ENCODE data around the gene DPH2.

DPH2 gene

DNA sequence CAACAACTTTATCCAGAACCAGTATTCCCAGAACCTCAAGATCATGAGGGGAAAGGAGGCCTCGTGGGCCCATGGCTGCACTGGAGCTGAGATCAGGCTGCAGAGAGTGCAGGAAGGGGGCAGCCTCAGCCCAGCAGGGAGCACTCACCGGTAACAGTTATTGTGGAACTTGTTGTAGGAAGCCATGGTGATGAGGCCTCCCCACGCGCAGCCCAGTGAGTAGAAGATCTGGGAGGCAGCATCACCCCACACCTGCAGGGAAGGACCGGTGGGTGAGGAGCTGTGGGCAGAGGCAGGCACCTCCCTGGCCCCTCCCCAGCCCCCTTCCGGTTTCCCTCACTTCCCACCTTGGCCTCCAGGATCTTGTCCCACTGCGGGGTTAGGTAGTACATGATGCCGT lies 32.4 kb downstream of the DPH2 start:
- TF ChIP-seq GATA2 (IDR thresholded peaks at IDR 0.05; ENCODE audit: low read depth, low read length) (no peak), GATA3 (IDR thresholded peaks at IDR 0.05; ENCODE audit: low read depth, low read length) (no peak)

DNA sequence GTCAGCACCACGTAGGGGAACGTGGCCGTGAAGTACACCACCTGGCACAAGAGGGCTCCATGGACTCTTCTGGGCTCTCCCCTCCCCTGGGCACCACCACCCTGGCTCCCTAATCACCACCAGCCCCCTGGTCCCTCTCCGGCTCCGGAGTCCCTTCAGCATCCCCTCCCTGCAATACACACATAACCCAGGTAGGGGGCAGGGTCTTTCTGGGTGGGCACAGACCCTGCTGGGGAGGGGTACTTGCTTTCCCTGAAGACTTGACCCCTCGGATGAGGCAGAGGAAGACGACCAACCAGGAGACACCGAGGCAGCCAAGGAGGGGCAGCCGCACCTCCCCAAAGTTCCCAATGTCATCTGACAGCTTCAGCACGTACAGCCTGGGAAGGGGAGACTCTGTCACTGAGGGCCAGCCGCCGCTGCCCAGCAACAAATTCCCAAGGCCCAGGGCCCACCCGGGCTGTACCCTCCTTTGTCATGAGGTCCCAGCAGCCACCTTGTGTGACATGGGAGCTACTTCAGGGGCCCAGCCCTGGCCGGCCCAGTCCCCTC lies 32.9 kb downstream of the DPH2 start:
- TF ChIP-seq GATA2 (IDR thresholded peaks at IDR 0.05; ENCODE audit: low read depth, low read length) (no peak), GATA3 (IDR thresholded peaks at IDR 0.05; ENCODE audit: low read depth, low read length) (no peak)

- TF ChIP-seq GATA2 (IDR thresholded peaks at IDR 0.05; ENCODE audit: low read depth, low read length) (no peak), GATA3 (IDR thresholded peaks at IDR 0.05; ENCODE audit: low read depth, low read length) (no peak)
Observed at GRCh38 chr1:44008259-44008658, 38.4 kb downstream of the DPH2 start.

DNA sequence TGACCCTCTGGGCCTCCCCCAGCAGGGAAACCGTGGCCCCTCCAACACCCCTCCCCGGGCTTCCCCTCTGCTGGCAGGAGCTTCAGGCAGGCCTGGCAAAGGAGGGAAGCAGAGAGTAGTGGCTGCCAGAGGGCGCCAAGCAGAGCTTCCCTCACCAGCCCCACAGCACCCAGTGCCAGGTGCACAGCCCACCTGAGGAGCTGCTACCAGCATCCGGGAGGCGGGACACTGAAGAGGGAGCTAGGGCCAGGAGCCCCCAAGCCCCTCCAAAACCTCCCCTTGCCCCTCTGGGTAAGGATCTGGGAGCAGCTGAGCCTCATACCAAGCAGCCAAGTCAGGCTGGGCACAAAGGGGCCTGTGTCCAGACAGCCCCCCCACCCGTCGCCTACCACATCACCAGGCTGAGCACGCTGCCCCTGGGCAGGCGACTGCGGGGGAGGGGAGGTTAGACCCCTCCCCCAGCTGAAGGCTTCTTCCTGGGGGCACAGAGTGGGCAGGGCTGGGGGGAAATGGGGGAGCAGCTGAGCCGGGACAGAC lies 41.2 kb downstream of the DPH2 start:
- TF ChIP-seq GATA3 (IDR thresholded peaks at IDR 0.05; ENCODE audit: low read depth, low read length) (no peak), GATA2 (IDR thresholded peaks at IDR 0.05; ENCODE audit: low read depth, low read length) (no peak)

DNA sequence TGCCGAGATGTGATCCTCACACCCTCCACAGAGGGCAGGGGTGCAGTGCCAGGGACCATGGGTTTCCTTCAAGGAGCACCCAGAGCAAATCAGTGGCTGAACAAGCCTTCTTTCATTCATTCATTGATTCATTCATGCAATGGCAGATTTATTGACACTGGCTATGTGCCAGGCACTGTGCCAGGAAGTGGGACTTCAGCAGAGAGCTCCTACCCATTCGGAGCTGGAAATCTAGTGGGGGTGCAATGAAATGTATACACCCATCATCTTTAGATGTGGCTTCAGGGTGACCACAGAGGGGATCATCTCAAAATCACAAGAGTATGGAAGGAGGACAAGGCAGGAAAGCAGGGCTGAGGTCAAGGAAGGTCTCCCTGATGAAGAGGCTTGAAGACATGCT lies 42.6 kb downstream of the DPH2 start:
- no peak for TF ChIP-seq GATA3 (IDR thresholded peaks at IDR 0.05; ENCODE audit: low read depth, low read length)
- TF ChIP-seq GATA2 (IDR thresholded peaks at IDR 0.05; ENCODE audit: low read depth, low read length) = no peak

DNA sequence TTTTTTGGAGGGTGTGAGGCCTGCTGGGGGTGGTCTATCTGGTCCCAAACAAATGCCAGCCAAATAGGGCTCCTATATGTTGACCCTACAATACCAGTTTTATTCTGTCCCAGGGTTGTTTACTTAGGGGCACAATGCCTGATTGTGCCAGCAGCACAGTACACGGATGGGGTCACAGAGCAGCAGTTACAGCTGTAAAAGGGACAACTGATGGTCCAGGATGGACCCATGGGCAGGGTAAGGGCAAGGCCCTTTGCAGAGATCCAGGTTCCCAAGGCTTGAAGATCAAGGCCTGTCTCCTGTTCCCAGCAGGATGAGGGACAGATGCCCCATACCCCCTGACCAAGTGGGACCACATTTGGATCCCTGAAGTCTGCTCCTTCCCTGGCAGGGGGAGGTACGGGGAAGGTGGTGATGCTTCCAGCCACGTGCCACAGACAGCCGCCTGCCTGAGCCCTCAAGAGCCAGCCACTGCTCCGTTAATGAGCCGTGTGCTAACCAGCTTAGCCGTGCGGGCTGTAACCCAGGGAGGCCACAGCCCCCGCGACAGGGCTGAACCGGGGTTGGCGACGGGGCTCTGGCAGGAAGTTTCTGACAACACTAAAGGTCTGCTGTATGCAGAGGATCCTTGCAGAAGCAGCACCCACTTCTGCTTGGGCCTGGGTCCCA lies 43.3 kb downstream of the DPH2 start:
- TF ChIP-seq GATA3 (IDR thresholded peaks at IDR 0.05; ENCODE audit: low read depth, low read length) (no peak), GATA2 (IDR thresholded peaks at IDR 0.05; ENCODE audit: low read depth, low read length) (no peak)

DNA sequence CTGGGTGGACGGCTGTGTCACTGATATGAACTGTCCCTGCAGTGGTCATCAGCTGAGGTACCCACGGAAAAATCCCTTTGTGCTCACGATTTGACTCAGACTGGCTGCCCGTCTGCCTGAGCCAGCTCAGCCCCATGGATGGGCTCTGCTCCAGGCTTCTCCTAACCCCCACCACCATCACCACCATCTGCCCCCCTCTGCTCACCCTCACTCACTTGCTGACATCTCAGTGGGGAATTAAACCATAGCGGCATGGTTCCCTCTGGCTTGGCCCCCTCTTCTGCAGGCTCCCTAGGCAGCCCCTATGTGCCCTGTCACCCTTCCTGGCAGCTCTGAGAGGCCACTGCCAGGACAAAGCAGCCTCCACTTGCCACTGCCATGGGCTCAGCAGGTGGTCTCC lies 44.1 kb downstream of the DPH2 start:
- no peak for TF ChIP-seq GATA3 (IDR thresholded peaks at IDR 0.05; ENCODE audit: low read depth, low read length)
- TF ChIP-seq GATA2 (IDR thresholded peaks at IDR 0.05; ENCODE audit: low read depth, low read length) = no peak

DNA sequence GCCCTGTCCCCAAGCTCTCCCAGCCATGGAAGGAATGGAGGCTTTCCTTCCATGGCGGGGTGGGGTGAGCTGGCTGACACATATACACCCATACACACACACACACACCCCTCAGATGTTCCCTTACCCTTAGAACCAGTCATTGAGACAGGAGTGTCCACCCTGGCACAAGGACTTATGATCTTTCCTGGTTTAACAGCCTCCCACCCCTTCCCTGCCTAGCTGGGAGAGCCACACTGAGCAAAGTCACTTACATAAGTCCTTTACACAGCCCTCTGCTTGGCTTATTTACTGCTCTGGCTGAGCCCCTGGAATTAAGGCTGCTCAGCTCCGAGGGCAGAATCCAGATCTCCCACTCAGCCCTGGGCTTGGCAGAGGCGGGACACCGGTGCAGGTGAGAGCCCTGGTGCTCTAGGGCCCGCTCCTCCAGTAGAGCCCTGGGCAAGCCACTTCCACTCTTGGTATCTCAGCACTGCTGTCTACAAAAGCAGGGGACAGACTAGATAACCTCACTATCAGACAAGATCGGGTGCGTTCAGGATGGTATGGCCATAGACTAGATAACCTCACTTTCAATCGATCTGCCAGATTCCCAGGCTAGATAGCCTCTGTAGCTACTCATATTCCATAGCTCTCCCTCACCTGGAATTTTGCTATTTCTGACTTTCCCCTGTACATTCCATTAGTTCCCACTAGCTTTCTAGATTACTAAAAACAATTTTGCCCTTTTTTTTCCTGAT lies 44.7 kb downstream of the DPH2 start:
- no peak for TF ChIP-seq GATA2 (IDR thresholded peaks at IDR 0.05; ENCODE audit: low read depth, low read length)
- TF ChIP-seq GATA3 (IDR thresholded peaks at IDR 0.05; ENCODE audit: low read depth, low read length) = no peak

- TF ChIP-seq GATA3 (IDR thresholded peaks at IDR 0.05; ENCODE audit: low read depth, low read length) (no peak), GATA2 (IDR thresholded peaks at IDR 0.05; ENCODE audit: low read depth, low read length) (no peak)
Observed at GRCh38 chr1:44015206-44015605, 45.4 kb downstream of the DPH2 start.

DNA sequence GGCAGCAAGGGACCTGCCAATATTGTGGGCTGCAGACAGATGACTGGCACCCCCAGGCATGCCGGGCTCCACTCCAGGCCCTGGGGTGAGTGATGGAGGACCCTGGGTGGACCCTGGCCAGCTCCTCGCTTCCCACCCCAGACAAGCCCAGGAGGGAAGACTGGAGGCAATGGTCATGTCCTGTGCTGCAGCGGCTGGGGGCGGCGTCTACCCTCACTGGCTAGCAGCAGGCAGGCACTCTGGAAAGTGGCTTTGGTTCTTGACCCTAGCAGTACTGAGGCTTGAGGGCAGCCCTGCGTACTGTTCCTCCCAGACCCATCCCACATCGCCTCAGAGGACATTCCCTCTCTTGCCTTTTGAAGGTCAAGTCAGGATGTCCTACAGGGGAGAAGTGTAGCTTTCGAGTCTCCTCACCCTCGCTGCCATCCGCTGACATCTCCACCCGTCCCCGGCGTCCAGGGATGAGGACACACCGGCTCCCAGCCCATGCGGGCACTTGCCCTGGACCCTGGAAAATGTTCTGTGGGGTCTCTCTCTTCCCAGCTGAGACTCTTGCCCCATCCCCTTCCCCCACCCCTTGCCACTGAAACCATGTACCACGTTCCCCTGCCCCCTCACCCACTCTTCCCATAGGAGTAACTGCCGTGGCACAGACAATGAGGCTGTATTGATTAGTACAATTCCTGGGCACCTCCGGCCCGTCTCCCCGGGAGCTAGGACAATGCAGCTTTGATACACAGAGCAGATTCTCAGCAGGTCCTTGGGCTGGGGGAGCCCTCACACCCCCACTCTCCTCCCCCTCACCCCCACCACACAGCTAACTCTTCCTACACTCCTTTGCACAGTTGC lies 46.5 kb downstream of the DPH2 start:
- TF ChIP-seq GATA2 (IDR thresholded peaks at IDR 0.05; ENCODE audit: low read depth, low read length) = no peak
- TF ChIP-seq GATA3 (IDR thresholded peaks at IDR 0.05; ENCODE audit: low read depth, low read length) = no peak

DNA sequence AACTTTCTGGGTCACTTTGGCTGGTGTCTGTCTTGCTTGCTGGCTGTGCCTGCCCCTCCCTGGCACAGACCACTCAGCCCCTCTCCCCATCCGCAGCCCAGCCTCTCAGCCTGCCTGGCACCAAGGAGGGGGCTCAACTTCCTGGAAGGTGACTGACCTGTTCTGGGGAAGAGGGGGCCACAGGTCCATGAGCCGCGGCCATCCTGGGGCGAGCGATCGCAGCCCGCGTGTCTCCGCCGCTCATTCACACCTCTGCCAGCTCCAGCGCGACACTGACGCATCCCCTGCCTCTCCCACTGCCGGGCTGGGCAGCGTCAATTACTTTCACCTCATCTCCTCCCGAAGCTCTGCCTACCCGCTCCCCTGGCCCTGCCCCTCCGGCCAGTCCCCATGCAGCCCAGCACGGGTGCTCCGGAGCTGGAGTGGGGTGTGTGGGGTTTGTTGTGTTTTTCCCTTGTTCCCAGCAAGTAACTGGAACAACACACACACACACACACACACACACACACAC lies 47.1 kb downstream of the DPH2 start:
- TF ChIP-seq GATA3 (IDR thresholded peaks at IDR 0.05; ENCODE audit: low read depth, low read length) = no peak
- TF ChIP-seq GATA2 (IDR thresholded peaks at IDR 0.05; ENCODE audit: low read depth, low read length) = no peak

DNA sequence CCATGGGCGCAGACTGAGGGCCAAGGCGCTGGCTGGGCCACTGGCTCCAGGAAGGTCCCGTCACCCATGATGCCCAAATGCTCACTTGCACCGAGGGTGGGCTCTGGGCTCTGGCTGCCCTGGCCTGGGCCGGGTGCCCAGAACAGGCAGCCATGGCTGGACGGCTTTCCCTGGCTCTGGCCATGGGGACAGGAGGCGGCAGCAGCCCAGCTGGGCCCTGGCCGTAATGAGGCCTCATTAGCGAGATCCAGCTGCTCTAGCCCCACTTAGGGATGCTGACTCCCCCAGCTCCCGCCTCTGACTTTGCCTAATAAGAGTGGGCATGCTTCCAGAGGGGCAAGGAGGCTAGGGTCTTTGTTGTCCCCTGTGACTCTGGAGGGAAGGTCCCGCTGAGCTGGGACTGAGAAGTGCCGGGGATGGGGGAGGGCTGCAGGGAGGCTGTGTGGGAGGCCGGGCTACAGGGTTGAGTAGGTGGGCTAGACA lies 49.7 kb downstream of the DPH2 start:
- TF ChIP-seq GATA3 (IDR thresholded peaks at IDR 0.05; ENCODE audit: low read depth, low read length) (no peak), GATA2 (IDR thresholded peaks at IDR 0.05; ENCODE audit: low read depth, low read length) (no peak)

DNA sequence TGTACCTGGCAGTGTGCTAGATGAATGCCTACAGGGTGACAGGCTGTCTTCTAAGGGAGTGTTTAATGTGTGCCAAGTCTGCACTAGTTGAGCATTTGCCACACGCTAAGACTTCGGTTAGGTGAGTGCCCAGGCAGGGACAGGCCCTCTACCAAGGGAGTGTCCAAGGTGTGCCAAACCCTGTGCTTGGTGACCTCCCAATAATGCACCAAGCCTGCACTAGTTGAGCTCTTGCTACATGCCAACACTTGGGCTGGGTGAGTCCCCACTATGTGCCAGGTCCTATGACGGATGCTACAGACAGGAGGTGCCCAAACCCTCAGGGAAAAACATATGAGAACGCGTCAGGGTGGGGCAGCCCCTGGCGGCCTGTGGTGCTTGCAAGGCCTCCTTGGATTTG lies 50.7 kb downstream of the DPH2 start:
- TF ChIP-seq GATA2 (IDR thresholded peaks at IDR 0.05; ENCODE audit: low read depth, low read length) (no peak), GATA3 (IDR thresholded peaks at IDR 0.05; ENCODE audit: low read depth, low read length) (no peak)

GRCh38 chr1:44021156-44021555 lies 51.3 kb downstream of the DPH2 start:
- TF ChIP-seq GATA3 (IDR thresholded peaks at IDR 0.05; ENCODE audit: low read depth, low read length) (no peak), GATA2 (IDR thresholded peaks at IDR 0.05; ENCODE audit: low read depth, low read length) (no peak)
